Stimulated activated naive CD4-positive, alpha-beta T cell treated with Interleukin-2 at 50 U/mL for 16 hours (primary cell): ENCODE measurements around the gene PPFIBP1.
"Not testable (repeated sequence)": the region's sequence is repeated elsewhere in the genome, so short reads cannot be mapped to it uniquely, and the experiment has no call there.

Experiments used
- DNase-seq: peaks from one replicate; lab custom pipeline; 2025; lab: John Stamatoyannopoulos, UW

Gene PPFIBP1

GRCh38 chr12:27627123-27627852 lies 103.3 kb downstream of the PPFIBP1 start:
- DNase-seq, result no peak

GRCh38 chr12:27627853-27628469 lies 104.0 kb downstream of the PPFIBP1 start:
- not testable (repeated sequence) for DNase-seq

- DNase-seq, result not testable (repeated sequence)
Observed at GRCh38 chr12:27630219-27630618, 106.2 kb downstream of the PPFIBP1 start.

- DNase-seq, result no peak
Observed at GRCh38 chr12:27631365-27631764, 107.4 kb downstream of the PPFIBP1 start.

- DNase-seq, result no peak
Observed at GRCh38 chr12:27631813-27632491, 107.9 kb downstream of the PPFIBP1 start.

GRCh38 chr12:27635349-27635972 lies 111.5 kb downstream of the PPFIBP1 start:
- DNase-seq, result no peak

GRCh38 chr12:27636569-27636968 lies 112.6 kb downstream of the PPFIBP1 start:
- not testable (repeated sequence) for DNase-seq

GRCh38 chr12:27637524-27637923 lies 113.5 kb downstream of the PPFIBP1 start:
- DNase-seq, result no peak

GRCh38 chr12:27639265-27639664 lies 115.3 kb downstream of the PPFIBP1 start:
- no peak for DNase-seq

GRCh38 chr12:27640566-27641200 lies 116.7 kb downstream of the PPFIBP1 start:
- not testable (repeated sequence) for DNase-seq

- not testable (repeated sequence) for DNase-seq
Observed at GRCh38 chr12:27642361-27642760, 118.4 kb downstream of the PPFIBP1 start.

- DNase-seq, result not testable (repeated sequence)
Observed at GRCh38 chr12:27642892-27643291, 118.9 kb downstream of the PPFIBP1 start.

- no peak for DNase-seq
Observed at GRCh38 chr12:27644158-27644845, 120.3 kb downstream of the PPFIBP1 start.

- DNase-seq, result no peak
Observed at GRCh38 chr12:27645671-27646070, 121.7 kb downstream of the PPFIBP1 start.

GRCh38 chr12:27646149-27646548 lies 122.1 kb downstream of the PPFIBP1 start:
- no peak for DNase-seq

- no peak for DNase-seq
Observed at GRCh38 chr12:27650011-27650410, 126.0 kb downstream of the PPFIBP1 start.

- DNase-seq, result no peak
Observed at GRCh38 chr12:27651201-27651600, 127.2 kb downstream of the PPFIBP1 start.

GRCh38 chr12:27652174-27652763 lies 128.3 kb downstream of the PPFIBP1 start:
- no peak for DNase-seq

GRCh38 chr12:27653661-27654060 lies 129.7 kb downstream of the PPFIBP1 start:
- DNase-seq, result no peak

- DNase-seq, result not testable (repeated sequence)
Observed at GRCh38 chr12:27655476-27655875, 131.5 kb downstream of the PPFIBP1 start.

- no peak for DNase-seq
Observed at GRCh38 chr12:27657296-27657695, 133.3 kb downstream of the PPFIBP1 start.
